TTC549 (cell line): ENCODE data around the gene DKKL1.

Experiments
- FAIRE-seq: peaks from 2 replicates; lab custom pipeline; 2012; peaks lifted over from hg19 to GRCh38; lab: Jason Lieb, UNC

Gene DKKL1

GRCh38 chr19:49338023-49338677 is 25.5 kb upstream of the DKKL1 start:
- no peak for FAIRE-seq

- FAIRE-seq, result no peak
Measured at GRCh38 chr19:49338691-49339300, 24.9 kb upstream of the DKKL1 start.

GRCh38 chr19:49339301-49340068 is 24.2 kb upstream of the DKKL1 start:
- FAIRE-seq, result no peak

GRCh38 chr19:49340069-49340864 is 23.4 kb upstream of the DKKL1 start:
- no peak for FAIRE-seq

GRCh38 chr19:49340865-49341718 is 22.6 kb upstream of the DKKL1 start:
- no peak for FAIRE-seq

- no peak for FAIRE-seq
Measured at GRCh38 chr19:49342291-49342721, 21.4 kb upstream of the DKKL1 start.

- no peak for FAIRE-seq
Measured at GRCh38 chr19:49343123-49343522, 20.6 kb upstream of the DKKL1 start.

- no peak for FAIRE-seq
Measured at GRCh38 chr19:49344505-49345423, 18.9 kb upstream of the DKKL1 start.

GRCh38 chr19:49347191-49347590 is 16.5 kb upstream of the DKKL1 start:
- FAIRE-seq, result no peak

- FAIRE-seq, result peak; percentile 95
Measured at GRCh38 chr19:49347835-49348234, 15.8 kb upstream of the DKKL1 start.

- no peak for FAIRE-seq
Measured at GRCh38 chr19:49348305-49349189, 15.1 kb upstream of the DKKL1 start.

GRCh38 chr19:49349567-49349966 is 14.1 kb upstream of the DKKL1 start:
- no peak for FAIRE-seq

GRCh38 chr19:49355909-49356353 is 7.7 kb upstream of the DKKL1 start:
- no peak for FAIRE-seq

- FAIRE-seq, result no peak
Measured at GRCh38 chr19:49356382-49356781, 7.3 kb upstream of the DKKL1 start.

- no peak for FAIRE-seq
Measured at GRCh38 chr19:49357186-49357585, 6.5 kb upstream of the DKKL1 start.

- no peak for FAIRE-seq
Measured at GRCh38 chr19:49359851-49360820, 3.5 kb upstream of the DKKL1 start.

- no peak for FAIRE-seq
Measured at GRCh38 chr19:49361438-49362047, 2.1 kb upstream of the DKKL1 start.
